C4-2B (cell line): Measurements from ENCODE around the gene MYO1G.

Source experiments
- CTCF ChIP-seq: fragments of 450-650 bp; conservative IDR thresholded peaks from 2 replicates; pipeline ENCODE4 v1.5.1; 2017; ENCODE audit warnings: mild to moderate bottlenecking
- ZFX ChIP-seq: fragments of 450-650 bp; IDR thresholded peaks from 2 replicates; pipeline ENCODE4 v1.6.1; 2017

- TF ChIP-seq CTCF (no peak), ZFX (no peak)
Measured at GRCh38 chr7:44988701-44989100, 9.9 kb upstream of the MYO1G start.
